Measurements from ENCODE around the gene HAP1. TPM values are rescaled to one million over a fixed set of nuclear protein-coding genes. Genes with fewer than 3 reads are reported as not detected.
"Not testable (repeated sequence)": the region's sequence is repeated elsewhere in the genome, so short reads cannot be mapped to it uniquely, and the experiment has no call there.

Gene HAP1
- polyA plus RNA-seq (ENCODE audit: insufficient read length in 12 of 12): under 1 TPM in 9 of 12 donors, not detected in 3; 0.03 to 0.23 (median 0.07) TPM
- long read RNA-seq, donor 1: 0 reads
- long read RNA-seq, donor 2: 0 reads
- long read RNA-seq, donor 3: 0 reads
- long read RNA-seq, donor 4: 0 reads
- long read RNA-seq, donor 5: 0 reads
- long read RNA-seq, donor 6: 0 reads
- long read RNA-seq, donor 7: 0 reads
- long read RNA-seq, donor 8: 0 reads
- long read RNA-seq, donor 9: 0 reads
- long read RNA-seq, donor 10: 0 reads
- long read RNA-seq, donor 11: 0 reads

- DNase-seq: peak; percentile 7
Measured at GRCh38 chr17:41734139-41734948, at the start of gene HAP1. TSS of gene HAP1 (minus strand) at chr17:41734643. CDS start at chr17:41734634, 9 bp downstream.

GRCh38 chr17:41782142-41782541, 47.7 kb upstream of the HAP1 start:
- DNase-seq: no peak

- no peak for DNase-seq
Measured at GRCh38 chr17:41781404-41782110, 47.1 kb upstream of the HAP1 start.

- no peak for DNase-seq
Measured at GRCh38 chr17:41779954-41780353, 45.5 kb upstream of the HAP1 start.

- peak; percentile 89 for DNase-seq
Measured at GRCh38 chr17:41777574-41778188, 43.2 kb upstream of the HAP1 start.

GRCh38 chr17:41777157-41777573, 42.7 kb upstream of the HAP1 start:
- DNase-seq: no peak

GRCh38 chr17:41776262-41776900, 41.9 kb upstream of the HAP1 start:
- DNase-seq: not testable (repeated sequence)

GRCh38 chr17:41775394-41776226, 41.2 kb upstream of the HAP1 start:
- DNase-seq: no peak

- DNase-seq: no peak
Measured at GRCh38 chr17:41773731-41774193, 39.3 kb upstream of the HAP1 start.

GRCh38 chr17:41773190-41773588, 38.7 kb upstream of the HAP1 start:
- no peak for DNase-seq

- DNase-seq: no peak
Measured at GRCh38 chr17:41772586-41773189, 38.2 kb upstream of the HAP1 start.

GRCh38 chr17:41772218-41772585, 37.8 kb upstream of the HAP1 start:
- no peak for DNase-seq

- DNase-seq: no peak
Measured at GRCh38 chr17:41771389-41772206, 37.2 kb upstream of the HAP1 start.

- no peak for DNase-seq
Measured at GRCh38 chr17:41769985-41770384, 35.5 kb upstream of the HAP1 start.

- no peak for DNase-seq
Measured at GRCh38 chr17:41769346-41769862, 35.0 kb upstream of the HAP1 start.

- DNase-seq: no peak
Measured at GRCh38 chr17:41768682-41769288, 34.3 kb upstream of the HAP1 start.

- no peak for DNase-seq
Measured at GRCh38 chr17:41767324-41768042, 33.0 kb upstream of the HAP1 start.

GRCh38 chr17:41766135-41766534, 31.7 kb upstream of the HAP1 start:
- no peak for DNase-seq

Data from muscle of arm (tissue), 14 donors.